Epithelial cell of esophagus (primary cell): ENCODE results near the gene RAB20.
"Not testable (repeated sequence)": the region's sequence is repeated elsewhere in the genome, so short reads cannot be mapped to it uniquely, and the experiment has no call there.

Source experiments
- DNase-seq: peaks from one replicate; pipeline ENCODE4 v3.0.0; 2010; ENCODE audit warnings: low read depth
- H3K4me3 ChIP-seq: 2 replicates; pipeline ENCODE4 v1.5.1; 2011; ENCODE audit warnings: mild to moderate bottlenecking, low read length, control low read depth
- CTCF ChIP-seq: IDR thresholded peaks from 2 replicates; pipeline ENCODE4 v1.5.1; 2011; ENCODE audit warnings: low read depth, mild to moderate bottlenecking, low read length, control low read depth, inconsistent platforms; ENCODE audit not compliant: insufficient read depth; ENCODE audit errors: missing control alignments

RAB20 gene

GRCh38 chr13:110492679-110493593 is 68.6 kb downstream of the RAB20 start:
- no peak for DNase-seq
- no peak overlapping the region for H3K4me3 ChIP-seq
- TF ChIP-seq CTCF, result no peak

GRCh38 chr13:110491869-110492678 is 69.4 kb downstream of the RAB20 start:
- no peak for DNase-seq
- H3K4me3 ChIP-seq, result no peak overlapping the region
- no peak for TF ChIP-seq CTCF

GRCh38 chr13:110490009-110490770 is 71.3 kb downstream of the RAB20 start:
- no peak for TF ChIP-seq CTCF
- no peak overlapping the region for H3K4me3 ChIP-seq
- no peak for DNase-seq

GRCh38 chr13:110486880-110487279 is 74.6 kb downstream of the RAB20 start:
- not testable (repeated sequence) for H3K4me3 ChIP-seq, DNase-seq

GRCh38 chr13:110486061-110486715 is 75.3 kb downstream of the RAB20 start:
- TF ChIP-seq CTCF, result no peak

GRCh38 chr13:110485604-110486003 is 75.9 kb downstream of the RAB20 start:
- TF ChIP-seq CTCF, result no peak
- no peak for DNase-seq
- no peak overlapping the region for H3K4me3 ChIP-seq

More at GRCh38 chr13:110486061-110486715, 75.3 kb downstream of the RAB20 start:
- DNase-seq, result no peak
- no peak overlapping the region for H3K4me3 ChIP-seq
